Stimulated activated CD8-positive, alpha-beta memory T cell treated with anti-CD3 and anti-CD28 coated beads, Interleukin-7, amount 100 ng/mL, for 4 hours (primary cell): ENCODE results near the gene ATP8A2.

ENCODE experiments used
- DNase-seq, 2 donors: peaks; one replicate each; pipeline ENCODE4 v3.0.0-alpha.2; 2020; ENCODE audit warnings: low read depth in 2 of 2

Gene ATP8A2

DNA sequence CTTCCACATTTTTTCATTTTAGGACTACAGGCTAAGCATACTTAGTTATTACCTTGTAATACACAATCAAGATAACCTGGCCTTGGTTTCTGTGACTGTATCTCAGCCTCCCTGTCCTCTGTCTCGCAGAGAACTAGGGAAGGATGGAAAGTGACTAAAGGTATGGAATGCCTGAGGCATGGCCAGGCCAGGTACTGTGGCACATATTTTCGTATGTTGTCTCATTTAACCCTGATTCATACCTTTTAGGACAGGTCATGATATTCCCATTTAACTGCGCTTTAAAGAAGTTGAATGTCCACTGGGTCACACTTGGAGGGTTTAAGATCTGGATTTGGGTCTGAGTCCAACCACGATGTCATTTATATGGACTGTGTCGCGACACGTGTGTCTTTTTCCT is 357.4 kb downstream of the ATP8A2 start:
- DNase-seq = no peak

DNA sequence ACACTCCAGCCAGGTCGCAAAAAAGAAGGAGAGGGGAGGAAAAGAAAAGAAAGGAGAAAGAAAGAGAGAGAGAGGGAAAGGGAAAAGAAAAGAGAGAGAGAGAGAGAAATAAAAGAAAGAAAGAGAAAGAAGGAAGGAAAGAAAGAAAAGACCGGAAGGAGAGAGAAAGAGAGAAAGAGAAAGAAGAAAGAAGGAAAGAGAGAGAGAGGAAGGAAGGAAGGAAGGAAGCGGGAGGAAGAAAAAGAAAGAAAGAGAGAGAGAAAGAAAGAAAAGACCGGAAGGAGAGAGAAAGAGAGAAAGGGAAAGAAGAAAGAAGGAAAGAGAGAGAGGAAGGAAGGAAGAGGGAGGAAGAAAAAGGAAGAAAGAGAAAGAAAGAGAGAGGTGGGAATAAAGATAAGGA is 359.3 kb downstream of the ATP8A2 start:
- DNase-seq = no peak

DNA sequence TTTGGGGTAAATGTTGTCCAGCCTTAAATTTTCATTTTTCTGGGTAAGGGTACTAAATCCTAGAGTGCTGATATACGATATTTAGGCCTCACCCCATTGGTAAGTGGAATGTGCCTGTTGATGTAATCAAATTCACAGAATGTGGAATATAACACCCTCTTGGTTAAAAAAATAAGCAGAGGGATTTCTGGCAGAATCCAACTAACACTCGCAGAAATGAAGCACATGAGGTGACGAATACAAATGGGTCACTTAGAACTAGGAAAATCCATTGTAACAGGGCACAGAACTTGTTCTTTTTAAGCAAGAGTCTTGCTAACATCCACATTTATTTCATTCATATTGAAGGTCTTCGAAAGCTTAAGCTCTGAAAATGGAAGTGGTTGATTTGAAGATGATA is 359.8 kb downstream of the ATP8A2 start:
- no peak for DNase-seq

DNA sequence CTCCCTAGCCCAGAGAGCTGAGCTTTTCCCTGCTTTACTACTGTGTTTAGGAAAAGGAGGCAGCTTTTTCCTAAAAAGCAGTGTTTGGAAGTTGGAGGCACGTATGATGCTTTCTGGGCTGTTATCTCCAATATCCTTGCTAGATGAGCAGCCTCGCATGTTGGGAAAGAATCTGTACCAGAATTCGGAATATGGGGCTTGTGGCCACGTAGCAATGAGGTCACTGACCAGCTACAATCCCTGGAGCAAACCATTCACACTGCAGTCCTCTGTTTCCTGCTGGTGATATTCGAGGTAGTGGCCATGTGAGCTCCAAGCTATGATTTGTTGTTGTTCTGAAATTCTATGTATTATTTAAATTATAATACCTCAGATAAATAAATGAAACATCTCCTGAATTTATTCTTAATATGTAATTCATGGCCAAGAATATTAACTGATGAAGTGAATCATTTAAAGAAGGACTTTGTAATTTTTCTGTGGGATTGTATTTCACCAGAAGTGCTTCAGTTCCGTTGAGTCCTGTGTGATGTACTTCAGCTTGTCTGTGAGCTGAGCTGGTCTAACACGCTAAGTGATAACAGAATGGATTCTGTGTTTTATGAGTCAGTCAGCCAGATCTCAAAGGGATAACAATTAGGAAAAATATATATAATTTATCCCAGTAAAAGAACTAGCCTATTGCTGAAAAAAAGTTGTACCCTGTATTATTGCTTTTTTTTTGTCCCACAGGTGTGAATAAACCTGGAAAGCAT is 360.5 kb downstream of the ATP8A2 start:
- no peak for DNase-seq

DNA sequence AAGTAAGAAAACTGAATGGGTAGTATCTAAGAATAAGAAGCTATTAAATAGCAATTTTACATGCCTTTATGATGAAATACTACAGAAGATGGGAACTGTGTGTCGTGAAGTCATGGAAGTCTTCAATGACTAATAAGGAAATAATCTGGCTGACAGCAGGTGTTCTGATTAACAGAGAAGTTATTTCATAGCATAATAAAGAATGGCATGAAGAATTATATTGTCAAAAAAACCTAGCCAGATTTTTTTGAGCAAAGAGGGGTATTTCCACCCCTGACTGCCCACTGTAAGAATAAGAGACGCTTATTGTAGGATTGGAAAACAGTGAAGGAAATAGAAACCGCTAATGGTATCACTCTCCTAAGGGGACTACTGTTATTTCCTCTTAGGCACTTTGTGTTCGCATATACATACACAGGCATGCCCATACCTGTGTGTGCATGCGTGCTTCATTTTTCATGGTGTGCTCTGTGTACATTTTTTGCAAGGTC is 361.3 kb downstream of the ATP8A2 start:
- no peak for DNase-seq

DNA sequence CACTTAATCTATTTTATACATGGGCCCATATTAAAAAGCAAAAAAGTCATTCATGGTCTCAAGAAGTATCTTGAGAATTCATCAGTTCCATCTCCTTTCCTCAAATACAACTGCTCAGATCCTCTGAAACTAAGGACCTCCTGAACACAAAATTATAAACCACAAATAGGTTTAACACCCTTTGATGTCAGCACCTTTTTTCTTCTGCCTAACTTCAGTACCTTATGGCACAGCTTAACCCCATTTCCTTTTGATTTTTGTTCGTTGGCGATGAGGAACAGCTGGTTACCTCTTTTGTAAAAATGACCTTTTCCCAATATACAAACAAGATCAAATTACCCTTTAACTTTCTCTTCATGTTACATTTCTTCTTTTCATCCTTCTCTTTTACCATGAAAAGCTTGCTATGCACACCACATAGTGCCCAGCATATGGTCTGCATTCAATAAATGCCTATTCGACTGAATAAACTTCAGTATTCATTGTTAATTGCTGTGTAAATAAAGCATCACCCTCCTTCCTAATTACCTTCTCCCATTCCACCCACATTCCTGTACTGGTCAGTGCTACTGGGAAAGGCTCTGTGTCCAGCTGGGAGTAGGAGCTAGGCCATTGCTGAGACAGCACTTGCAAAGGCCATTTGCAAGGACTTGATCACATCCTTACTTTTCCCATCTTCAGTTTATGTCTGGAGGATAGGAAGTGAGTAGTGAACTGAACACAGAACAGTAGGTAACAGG is 362.1 kb downstream of the ATP8A2 start:
- no peak for DNase-seq

DNA sequence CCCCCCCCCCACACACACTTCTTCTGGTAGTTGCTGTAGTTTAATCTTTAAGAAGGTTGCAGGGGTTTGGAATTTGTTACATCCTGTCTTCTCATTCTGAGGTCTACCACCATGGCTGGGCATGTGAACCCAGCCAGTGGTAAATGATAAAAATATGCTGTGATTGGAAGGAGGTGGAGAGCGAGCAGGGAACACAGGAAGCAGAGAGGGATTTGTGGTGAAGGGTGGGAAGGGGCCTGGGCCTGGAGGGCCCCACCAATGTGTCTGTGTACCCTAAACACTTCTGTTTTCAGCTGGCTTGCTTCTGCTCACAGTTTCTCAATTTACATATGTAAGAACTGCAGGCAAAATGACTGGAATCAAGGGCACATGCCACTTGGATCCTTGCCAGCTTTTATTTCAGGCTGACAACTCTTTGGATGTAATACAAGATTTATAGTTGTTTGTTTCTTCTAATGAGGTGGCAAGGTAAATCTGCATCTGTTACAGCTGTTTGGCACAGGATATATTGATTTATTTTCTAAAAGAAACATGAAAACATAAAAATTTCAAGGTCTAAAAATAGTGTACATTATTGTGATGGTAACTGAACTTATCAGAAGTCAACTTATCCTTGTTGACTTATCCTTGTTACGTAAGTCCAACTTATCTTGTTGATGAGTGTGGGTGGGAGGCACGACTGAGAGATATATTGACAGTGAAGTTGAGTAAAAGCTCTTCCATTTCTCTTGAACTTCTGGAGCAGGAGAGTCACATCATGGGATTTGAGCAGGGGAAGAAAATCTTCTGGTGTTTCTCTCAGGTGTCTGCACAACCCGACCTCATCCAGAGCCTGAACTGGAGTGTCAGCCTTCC is 366.8 kb downstream of the ATP8A2 start:
- DNase-seq = no peak

DNA sequence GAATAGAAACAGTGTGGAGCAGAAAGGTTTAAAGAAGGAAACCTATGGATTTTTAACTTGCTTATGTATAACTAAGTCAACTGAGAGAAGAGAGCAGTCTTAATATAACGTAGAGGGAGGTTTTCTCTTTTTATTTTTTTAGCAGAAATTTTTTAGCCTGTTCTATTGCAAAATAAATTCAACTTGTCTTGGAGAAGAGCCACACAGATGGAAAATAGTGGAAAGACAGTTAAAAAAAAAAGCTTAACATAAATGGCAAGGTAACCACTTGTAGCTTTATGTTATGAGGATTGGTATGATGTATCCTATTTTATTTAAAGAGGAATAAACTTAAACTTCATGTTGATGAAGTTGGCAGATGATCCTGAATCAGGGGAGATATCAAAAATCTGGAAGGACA is 367.6 kb downstream of the ATP8A2 start:
- no peak for DNase-seq

DNA sequence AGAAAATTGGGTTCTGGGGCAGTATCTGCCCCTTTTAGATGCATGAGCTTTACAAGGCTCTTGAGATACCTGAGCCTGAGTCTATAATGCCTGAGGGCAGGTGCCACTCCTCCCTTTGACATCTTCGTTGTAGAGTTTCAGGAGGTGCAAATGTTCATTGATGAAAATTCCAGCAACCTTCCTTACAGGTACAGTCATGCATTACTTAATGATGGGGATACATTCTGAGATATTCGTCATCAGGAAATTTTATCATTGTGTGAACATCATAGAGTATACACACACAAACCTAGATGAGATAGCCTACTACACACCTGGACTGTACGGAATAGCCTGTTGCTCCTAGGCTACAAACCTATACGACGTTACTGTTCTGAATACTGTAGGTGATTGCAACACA is 370.0 kb downstream of the ATP8A2 start:
- DNase-seq = no peak

DNA sequence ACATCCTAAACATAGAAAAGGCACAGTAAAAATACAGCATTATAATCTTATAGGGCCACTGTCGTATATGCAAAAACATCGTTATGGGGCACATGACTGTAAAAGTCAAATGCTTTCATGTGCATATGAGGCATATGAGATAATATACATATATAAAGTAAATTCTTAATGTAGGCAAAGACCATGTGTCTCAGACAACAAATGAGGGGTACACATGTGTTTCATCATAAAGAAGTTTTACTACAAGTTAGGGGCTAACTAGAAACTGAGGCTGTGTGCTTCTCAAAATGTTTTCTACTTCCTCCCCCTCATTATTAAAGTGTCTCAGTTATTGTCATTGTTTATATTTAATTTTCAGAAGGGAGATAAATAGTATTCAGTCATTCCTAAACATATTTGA is 370.4 kb downstream of the ATP8A2 start:
- DNase-seq = no peak

DNA sequence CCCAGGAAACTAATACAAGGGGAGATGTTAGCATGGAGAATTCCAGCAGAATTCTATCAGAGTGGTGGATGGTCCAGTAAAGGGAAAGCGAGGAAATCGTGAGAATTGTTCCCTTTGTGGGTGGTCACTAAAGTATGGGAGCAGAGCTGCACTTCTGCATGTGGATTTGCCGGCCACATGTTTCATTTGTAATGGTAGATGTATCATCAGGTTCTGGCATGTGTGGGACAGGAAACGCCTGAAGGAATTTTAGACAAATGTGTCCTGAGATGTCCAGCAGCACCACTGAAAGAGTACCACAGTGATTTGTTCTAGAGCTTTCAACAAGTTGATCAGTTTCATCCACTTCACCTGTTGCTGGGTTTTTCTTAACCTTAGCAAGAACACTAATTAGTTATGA is 371.6 kb downstream of the ATP8A2 start:
- no peak for DNase-seq

DNA sequence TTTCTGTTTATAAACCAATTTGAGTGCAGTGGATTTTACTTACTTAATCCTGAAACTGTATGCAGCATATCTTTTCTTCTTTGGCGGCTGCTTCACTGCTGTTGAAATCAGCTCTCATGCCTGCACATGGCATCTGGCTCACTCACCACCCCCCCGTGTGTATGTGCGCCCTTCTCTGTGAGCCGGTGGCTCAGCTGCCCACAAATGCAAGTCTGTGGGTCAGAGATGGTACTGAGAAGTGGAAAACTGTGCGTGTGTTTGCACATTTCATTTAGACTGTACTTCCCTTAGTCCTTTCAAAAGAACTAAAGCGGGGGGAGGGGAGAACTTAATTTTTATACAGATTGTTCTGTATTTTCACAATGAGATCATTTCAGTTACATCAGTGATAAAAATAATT is 372.4 kb downstream of the ATP8A2 start:
- no peak for DNase-seq

DNA sequence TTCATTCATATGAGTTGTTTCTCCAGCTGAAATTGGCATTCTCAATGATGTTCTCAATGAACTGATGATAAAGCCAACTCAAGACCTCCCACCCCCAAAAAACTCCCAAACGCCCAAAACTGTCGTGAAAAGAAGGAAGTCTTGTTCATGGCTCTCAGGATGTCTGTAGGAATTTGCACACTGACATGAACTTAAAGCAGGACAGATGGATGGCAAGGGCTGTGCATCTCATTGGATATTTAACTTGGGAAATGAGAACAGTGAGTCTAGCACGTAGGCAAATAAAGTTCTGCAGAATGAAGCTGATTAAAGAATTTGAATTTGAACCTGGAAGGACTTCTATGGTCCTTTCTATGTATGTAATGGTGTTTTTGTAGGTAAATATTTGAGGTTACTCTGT is 374.4 kb downstream of the ATP8A2 start:
- no peak for DNase-seq

DNA sequence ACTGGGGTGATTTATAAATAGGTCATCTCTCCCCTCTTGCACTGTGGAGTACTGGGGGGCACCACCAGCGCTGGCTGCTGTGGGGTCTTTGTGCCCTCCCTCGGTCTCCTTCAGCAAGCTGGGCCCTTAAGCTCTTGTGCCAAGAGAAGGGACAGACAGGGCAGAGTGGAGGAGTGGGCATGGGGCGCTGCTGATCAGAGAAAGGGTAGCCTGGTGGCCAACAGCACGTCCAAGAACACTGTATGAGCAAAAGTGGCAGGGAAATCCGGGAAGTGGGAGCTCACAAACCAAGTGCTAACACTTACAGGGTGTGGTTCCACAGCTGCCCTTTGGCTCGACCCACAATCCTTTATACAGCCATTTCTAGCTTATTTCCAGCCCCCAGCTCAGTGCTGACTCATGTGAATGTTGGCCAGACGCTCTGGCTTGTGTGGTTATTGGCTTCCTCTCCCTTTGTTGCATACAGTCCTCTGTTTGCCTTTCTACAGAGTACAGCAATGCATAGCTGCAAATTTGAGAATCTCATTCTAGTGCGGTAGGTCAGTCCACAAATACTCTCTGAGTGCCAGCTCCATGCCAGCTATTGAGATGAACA is 381.3 kb downstream of the ATP8A2 start:
- no peak for DNase-seq

DNA sequence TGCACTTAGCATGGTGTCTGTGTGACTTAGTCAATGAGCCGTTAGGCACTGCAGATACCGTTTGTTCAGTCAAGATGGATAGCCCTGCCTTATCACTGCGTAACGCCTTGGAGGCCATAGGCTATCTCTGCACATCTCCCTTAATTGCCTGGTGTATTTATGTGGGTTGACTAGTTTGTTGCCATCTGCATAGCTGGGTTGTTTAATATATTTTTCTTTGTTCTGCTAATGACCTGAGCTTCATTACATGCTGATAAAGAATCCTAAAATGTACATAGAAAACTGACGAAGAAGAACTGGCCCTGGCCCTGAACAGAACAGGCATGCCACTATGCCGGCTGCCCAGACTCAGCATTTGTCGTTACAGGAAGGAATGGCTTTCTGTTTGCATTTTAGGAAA is 382.2 kb downstream of the ATP8A2 start:
- DNase-seq = no peak

DNA sequence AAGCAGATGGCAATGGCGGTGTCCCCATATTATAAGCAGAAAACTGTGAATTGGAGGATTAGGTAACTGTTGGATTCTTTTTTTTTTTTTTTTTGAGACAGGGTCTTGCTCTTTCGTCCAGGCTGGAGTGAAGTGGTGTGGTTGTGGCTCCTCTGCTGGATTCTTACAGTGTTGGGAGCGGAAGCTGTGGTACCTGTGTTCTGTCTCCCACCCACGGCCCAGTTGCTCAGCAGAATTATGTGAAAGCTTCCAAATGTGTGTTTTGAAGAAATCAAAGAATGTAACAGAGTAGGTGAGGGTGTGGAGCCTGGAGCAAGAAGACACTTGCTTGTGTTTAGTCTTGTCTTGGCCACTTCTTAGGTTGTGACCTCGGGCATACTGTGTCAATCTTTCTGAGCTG is 384.5 kb downstream of the ATP8A2 start:
- DNase-seq = no peak

DNA sequence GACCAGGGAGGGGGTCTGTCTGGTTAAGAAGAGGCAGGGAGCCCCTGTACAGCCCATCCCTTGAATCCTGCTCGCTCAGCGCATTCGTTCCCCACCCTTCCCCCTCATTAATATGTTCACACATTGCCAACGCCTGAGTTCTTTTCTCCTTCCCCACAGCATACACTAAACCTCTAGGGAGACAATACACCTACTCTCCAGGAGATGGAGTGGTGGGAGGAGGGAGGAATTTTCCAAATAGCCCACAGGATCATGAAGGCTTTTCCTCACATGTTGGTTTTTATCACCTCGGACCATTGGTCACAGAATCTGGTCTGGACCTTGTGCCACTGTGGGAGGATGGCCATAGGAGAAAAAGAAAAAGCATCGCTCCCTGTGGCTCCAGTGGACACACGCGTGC is 385.1 kb downstream of the ATP8A2 start:
- no peak for DNase-seq

DNA sequence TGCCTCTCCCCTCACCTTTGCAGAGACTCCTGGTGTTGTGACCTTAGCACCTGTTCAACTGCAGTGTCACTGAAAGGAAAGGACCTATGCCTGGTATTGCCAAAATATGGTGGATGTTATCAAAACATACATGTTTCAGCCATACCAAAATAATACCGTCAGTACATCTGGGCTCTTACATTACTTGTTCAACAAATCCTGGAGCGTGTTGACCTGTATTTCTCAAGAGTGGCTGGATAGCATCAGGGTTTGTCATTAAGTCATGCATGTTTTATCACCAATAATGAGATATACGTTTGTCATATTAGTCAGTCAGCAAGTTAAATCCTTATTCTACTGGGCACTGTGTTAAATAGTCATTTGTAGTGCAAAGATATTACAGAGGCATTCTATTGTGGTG is 389.3 kb downstream of the ATP8A2 start:
- DNase-seq = no peak

DNA sequence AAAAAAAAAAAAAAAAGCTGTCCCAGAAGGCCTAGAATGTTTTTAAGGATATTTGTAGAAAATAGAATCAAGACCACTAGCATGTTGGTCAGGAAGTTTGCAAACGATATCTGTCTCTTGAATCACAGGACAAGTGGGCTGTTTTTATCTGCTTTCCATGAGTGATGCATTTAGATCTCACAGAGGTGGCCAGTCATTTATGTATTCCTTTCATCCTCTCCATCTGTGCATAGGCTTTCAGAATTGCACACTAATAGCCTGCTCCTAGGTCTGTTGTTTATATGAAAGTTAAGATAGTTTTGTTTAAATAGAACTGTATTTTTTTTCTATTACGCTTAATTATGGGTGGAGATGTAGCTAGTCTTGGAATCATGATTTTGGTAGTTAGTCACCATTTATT is 390.5 kb downstream of the ATP8A2 start:
- DNase-seq = no peak

DNA sequence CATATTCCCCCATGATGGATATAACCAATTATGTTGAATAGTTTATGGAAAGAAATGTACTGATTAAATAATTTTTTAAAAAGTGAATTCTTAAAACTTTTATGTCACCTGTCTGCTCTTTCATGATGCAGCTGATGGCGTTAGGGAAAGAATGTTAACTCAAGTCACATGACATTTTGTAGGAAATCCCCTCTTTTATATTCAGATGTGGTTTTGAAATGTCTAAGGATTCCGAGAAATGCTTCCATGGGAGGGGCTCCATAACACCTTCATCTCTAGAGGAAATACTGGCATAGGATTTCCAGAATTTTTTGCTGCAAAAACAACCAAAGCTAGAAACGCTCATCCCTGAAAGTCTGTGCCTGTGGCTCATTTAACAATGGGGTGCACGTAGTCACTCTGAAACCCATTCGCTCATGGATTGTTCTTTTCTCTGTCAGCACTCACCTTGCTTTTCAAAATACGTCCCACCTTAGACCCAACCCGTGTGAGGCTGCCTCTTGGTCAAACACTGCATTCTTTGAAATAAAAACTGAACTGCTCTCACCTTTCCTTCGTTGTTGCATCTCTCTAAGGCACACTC is 391.1 kb downstream of the ATP8A2 start:
- DNase-seq = no peak

DNA sequence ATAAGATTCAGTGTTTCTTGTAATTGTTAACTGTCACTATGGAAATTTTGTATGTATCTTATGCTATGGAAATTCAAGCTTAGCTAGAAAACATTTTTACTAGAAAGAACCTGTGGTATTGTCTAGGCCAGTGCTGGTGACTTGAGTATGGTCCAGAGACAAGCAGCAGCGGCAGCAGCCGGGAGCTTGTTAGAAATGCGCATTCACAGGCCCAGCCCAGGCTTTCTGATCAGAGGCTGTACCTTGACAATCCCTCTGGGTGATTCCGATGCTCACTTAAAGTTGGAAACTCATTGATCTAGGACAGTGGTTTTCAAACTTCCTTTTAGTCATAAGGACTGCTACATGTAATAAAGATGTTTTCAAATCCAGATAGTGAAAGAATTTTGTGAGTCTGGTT is 392.6 kb downstream of the ATP8A2 start:
- no peak for DNase-seq

DNA sequence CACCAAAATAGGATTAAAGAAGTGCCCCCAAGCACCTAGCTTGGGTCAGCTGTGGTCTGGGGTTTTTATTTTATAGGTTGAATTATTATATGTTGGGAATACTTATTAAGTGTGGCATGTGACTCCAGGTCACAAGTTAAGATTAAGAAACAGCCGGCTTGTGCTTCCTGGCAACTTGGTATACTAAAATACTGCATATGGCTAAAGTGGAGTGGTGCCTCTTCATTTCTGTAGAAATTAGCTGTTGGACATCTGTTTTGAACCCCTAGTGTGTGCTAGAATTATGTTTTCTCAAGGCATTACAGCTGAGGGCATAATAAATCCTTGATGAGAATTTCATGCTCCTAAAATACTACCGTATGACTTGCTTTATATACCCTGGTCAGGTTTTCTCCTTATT is 393.5 kb downstream of the ATP8A2 start:
- no peak for DNase-seq
